GM21576 (cell line): ENCODE results near the gene CAND2.
"Not testable (repeated sequence)": the region's sequence is repeated elsewhere in the genome, so short reads cannot be mapped to it uniquely, and the experiment has no call there.

ENCODE experiments used
- ATAC-seq: cut with Tn5 transposase; IDR thresholded peaks from one replicate; pipeline ENCODE4 v1.9.1; 2021; ENCODE audit warnings: mild to moderate bottlenecking, moderate library complexity; ENCODE audit not compliant: unreplicated experiment

CAND2 gene

DNA sequence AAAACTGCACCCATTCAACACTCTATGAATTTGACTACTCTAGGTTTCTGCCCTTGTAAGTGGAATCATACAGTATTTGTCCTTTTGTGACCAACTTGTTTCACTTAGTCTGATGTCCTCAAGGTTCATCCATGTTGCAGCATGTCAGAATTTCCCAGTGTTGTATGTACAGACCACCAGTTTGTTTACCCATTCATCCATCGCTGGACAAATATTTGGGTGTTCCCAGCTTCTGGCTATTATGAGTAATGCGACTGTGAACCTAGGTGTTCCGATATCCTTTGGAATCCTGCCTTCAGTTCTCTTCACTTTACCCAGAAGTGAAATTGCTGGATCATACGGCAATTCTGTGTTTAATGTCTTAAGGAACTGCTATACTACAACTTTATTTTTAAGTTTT lies 32.3 kb downstream of the CAND2 start:
- ATAC-seq, result no peak

- no peak for ATAC-seq
These were observed 32.9 kb downstream of the CAND2 start for GRCh38 chr3:12829404-12829803.

DNA sequence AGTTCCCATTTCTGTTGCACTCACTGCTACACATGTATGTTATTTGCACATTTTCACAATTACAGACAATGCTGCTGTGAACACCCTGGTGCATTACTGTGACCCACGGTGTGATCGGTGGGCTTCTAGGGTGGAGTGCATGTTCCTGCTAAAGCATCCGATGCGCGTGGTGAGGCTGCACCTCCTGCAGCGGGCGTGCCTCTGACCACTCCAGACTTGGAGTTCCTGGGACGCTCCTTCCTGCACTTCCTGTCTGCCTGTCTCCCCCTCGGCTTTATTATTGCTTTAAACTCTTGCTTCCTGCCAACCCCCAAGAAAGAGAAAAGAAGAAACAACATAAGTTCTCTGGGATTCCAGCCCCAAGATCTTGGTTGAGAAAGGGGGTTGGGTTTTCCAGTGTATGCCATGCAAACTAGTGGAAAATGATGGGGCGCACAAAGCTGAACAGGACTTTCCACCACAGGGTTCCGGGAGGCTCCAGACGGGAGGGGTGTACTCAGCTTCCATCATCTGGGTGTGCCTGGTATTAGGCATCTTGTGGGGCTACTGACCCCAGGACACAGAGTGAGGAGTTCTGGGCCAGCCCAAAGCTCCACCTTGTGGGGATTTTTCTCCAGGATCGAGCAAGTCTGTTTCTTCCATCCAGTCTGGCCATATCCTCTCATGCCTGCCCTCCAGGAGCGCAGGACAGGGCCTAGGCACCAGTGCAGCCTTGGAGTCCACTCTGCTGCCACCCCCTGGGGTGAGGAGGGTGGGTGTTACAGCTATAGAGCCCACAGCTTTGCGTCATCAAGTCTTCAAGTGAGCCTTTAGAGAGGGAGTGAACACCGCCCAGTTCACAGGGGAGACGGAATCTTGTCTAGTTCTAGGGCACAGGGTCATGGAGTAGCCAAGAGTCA lies 33.7 kb downstream of the CAND2 start:
- no peak for ATAC-seq

- no peak for ATAC-seq
These were observed 34.3 kb downstream of the CAND2 start for GRCh38 chr3:12830785-12831156.

DNA sequence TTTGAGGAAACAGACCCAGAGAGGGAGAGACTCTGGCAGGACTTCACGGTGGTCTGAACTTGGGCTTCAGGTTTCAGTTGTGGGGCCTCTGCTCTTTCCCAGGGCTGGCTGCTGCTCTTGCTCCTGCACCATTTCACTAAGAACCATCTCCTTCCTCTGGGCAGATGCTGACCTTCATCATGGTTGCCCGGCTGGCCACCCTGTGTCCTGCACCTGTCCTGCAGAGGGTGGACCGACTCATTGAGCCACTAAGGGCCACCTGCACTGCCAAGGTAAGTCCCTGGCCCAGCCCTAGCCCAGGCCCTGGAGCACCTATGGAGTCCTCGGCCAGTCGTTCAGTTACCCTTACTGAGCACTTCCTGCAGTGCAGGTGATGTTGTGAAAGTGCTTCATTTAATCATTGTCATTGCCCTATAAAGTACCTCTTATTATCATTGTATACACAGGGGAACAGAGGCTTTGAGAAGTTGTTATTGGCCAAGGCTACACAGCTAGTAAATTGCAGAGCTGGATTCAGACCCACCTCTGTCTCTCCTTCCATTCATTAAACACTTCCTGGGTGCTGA lies 34.9 kb downstream of the CAND2 start:
- no peak for ATAC-seq

DNA sequence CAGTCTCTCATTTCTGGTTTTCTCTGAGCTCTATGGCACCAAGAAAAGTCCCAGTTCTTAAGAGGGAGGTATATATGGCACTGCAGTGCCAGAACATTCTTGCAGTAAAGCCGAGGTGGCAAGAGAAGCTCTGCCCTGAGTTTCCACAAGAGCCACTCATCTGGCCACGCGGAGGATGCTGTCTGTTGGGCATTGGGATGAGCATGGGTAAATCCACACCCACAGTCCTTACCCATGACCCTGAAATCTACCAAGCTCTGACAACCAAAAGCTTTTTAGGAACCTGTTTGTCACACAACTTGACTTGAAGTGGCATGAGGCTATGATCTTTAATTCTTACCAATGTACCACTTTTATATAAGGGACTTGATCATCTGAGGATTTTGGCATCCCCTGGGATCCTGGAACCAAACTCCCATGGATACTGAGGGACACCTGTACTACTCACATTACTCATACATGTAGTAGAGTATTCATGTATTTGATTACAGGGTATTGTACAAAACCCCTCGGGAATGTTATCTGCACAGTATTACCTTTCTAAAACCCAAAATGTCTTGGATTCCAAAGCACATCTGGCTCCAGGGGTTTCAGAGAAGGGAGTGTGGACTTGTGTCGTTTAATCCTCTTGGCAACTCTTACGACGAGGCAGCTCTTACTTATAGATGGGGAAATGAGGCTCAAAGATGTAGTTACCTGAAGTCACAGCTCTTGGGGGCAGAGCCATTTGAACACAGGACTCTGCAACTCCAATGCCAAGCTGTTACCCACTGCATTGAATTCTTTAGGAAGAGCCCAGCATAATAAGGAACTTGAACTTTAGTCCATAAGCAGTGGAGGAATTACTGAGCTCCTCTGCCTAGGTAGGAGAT lies 36.1 kb downstream of the CAND2 start:
- ATAC-seq, result no peak

DNA sequence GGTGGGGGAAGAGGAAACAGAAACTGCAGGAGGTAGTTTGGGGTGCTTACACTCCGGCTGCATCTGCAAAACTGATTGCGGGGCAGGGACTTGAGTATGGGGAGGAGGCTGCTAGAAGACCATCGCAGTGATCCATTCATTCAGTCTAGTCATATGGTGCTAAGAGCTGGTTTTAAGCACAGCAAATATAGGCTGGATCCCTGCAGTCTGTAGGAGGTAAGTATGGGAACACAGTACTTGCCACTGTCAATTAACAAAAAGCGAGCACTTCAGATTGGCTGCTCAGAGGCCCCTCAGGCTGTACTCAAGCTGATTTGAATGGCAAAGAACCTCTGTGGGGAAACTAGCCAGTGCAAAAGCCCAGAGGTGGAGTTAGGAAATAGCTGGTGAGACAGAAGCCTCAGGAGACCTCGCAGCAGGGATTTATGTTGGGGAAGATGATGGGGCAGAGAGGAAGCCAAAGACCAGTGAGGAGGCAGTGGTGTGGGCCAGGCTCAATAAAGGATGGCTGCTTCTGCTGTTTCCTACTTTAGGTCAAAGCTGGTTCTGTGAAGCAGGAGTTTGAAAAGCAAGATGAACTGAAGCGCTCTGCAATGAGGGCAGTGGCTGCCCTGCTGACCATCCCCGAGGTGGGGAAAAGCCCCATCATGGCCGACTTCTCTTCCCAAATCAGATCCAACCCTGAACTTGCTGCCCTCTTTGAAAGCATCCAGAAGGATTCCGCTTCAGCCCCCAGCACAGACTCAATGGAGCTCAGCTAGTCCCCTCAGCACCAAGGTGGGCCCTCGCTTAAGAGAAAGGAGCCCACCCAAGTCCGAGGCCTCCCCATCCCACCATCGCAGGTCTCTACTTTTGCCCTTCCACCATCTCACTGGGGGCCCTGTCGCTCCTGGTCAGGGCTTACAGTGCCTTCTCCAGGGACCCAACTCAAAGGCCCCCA lies 37.0 kb downstream of the CAND2 start:
- ATAC-seq, result no peak

GRCh38 chr3:12835052-12835665 lies 38.7 kb downstream of the CAND2 start:
- no peak for ATAC-seq

- ATAC-seq, result no peak
These were observed 41.0 kb downstream of the CAND2 start for GRCh38 chr3:12837295-12837986.

DNA sequence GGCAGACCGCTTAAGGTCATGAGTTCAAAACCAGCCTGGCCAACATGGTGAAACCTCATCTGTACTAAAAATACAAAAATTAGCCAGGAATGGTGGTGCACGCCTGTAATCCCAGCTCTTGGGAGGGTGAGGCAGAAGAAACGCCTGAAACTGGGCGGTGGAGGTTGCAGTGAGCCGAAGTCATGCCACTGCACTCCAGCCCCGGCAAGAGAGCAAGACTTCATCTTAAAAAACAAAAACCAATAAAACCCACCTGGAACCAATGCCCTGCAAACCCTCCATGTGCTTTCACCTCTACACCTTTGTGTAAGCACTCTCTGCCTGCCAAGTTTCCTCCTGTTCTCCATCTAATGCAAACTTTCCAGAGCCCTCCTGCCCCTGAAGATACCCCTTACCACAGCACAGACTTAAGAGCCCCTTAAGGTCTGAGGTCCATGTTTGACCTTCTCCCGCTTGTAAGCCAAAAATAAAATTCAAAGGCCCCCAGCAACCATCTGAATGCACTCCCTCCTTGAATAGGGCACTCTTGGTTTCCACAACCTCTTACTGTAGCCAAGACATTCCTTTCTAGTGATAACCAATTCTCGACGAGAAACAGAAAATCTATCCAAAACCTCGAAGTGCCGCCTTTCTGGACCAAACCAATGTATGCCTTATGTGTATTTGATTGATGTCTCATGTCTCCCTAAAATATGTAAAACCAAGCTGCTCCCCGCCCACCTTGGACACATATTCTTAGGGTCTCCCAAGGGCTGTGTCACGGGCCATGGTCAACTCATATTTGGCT lies 41.9 kb downstream of the CAND2 start:
- no peak for ATAC-seq

DNA sequence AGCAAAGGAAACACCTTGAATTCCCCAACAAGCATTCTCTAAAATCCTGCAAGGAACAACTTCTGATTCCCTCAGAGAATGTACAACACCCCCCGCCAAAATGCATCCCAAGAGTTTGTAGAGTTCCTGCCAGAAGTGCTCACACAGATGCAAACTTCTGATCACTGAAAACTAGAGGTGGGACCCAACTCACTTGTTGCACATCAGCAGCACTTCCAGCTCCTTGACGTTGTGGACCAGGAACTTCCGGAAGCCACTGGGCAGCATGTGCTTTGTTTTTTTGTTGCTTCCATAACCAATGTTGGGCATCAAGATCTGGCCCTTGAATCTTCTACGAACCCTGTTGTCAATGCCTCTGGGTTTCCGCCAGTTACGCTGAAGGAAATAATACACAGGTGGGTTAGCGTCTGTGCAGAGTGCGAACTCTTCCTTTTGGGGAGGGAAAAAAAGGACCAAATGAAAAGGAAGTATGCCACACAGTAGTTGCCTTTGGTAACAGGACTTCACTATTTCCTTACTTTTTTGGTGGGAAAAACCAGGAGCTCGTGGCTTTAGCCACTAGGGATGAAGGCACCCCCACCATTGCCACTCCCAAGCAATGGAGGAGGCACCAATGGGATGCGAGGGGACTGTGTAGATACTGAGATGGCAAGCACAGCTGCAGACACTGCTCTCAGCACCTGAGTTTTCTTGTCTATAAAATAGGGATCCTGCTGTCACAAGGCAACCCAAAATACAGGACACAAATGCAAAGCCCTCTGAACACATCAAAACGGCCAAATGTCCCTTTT lies 42.9 kb downstream of the CAND2 start:
- no peak for ATAC-seq

DNA sequence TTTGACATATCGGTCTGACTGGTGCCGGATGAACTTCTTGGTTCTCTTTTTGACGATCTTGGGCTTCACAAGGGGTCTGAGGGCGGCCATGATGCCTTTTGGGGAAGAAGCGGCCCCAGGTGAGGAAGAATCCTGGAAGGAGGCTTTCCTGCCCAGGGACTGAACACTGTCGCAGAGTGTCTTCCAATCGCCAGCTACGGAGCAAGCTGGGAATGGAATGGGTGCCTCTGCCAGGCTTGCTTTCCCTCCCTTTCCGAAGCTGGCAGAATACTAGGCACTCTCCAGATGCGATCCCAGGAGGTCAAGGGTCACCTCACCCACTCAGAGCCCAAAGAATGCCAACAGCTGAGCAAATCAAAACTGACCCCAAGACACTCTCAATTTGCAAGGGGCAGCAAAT lies 43.7 kb downstream of the CAND2 start:
- ATAC-seq, result not testable (repeated sequence)

DNA sequence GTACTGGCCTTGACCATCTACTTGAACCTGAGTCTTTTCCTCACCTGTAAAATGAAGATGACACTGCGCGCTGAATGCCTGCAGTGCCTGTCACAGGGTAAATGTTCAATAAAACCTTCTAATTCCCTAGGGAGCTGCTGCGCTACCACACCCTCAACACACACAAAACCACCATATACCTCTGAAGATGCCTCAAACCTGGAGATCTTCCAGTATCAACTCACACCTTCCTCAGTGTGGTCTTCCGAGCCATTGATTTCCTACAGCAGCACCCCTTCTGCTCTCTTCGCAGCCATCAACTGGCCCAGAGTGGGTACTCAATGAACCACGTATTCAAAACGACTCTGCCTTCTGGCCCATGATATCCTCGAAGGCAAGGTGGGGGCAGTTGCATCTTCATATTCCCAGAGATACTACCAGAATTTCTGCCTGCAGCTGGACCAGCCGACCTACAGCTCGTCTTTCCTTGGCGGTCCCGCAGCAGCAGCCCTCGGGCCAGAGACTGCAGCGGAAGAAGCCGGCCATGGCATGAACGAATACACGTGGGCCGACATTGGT lies 44.2 kb downstream of the CAND2 start:
- peak; percentile 35 for ATAC-seq

DNA sequence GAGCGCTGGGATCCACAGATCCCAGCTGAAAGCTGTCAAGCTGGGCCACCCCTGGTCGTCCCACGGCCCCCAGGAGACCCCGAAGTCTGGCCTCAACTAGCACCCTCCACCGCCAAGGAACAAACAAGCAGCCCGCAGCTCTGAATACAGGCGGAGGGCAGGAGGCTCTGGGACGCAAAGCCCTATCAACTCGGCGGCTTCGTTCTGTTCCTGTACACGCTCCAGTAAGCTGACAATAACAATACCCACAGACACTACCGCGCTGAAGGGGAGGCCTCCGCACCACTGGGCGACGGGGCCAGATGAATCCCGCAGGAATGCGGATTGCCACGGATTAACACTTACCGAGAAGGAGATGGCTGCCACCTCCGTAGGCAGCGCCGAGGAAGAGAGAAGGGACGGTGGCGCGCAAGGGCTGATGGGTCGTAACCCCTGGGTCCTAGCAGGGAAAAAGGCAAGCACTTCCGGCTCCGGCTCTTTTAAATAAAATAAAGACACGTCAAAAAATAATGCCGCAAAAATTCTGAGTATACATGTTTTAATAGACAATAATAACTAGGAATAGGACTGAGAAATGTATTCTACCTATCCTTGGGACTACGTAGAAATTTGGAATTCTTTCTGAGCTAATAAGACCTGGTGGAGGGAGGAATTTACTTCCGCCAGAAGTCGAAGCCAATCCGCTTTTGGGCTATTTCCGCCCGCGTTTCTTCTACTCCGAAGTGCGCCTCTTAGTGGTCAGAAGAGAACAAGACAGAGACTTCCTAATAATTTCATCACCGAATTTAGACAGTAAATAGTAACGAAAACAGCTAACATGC lies 44.9 kb downstream of the CAND2 start, which contains the start of gene RPL32:
RPL32 (minus strand) TSS at position 417 of the 821 bp plus-strand sequence. CDS start 1,328 bp downstream, outside the sequence.
- ATAC-seq, result peak; percentile 85

GRCh38 chr3:12841970-12842328 lies 45.5 kb downstream of the CAND2 start:
- ATAC-seq, result no peak

GRCh38 chr3:12842469-12842868 lies 46.0 kb downstream of the CAND2 start:
- no peak for ATAC-seq

DNA sequence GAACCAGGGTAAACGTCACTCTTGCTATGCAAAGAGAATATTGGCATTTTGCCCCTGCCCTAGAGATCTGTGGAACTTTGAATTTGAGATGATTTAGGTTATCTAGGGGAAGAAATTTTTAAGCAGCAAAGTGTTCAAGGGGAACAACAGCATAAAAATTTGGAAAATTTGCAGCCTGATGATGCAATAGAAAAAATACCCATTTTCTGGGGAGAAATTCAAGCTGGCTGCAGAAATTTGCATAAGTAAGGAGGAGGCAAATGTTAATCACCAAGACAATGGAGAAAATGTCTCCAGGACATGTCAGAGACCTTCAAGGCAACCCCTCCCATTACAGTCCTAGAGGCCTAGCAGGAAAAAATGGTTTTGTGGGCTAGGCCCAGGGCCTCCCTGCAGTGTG lies 49.3 kb downstream of the CAND2 start:
- no peak for ATAC-seq
